COLO829 (cell line): ENCODE results near the gene CDCP2.

Source experiments
- DNase-seq: peaks from one replicate; pipeline ENCODE4 v3.0.0; 2012; ENCODE audit warnings: low spot score

Gene CDCP2

DNA sequence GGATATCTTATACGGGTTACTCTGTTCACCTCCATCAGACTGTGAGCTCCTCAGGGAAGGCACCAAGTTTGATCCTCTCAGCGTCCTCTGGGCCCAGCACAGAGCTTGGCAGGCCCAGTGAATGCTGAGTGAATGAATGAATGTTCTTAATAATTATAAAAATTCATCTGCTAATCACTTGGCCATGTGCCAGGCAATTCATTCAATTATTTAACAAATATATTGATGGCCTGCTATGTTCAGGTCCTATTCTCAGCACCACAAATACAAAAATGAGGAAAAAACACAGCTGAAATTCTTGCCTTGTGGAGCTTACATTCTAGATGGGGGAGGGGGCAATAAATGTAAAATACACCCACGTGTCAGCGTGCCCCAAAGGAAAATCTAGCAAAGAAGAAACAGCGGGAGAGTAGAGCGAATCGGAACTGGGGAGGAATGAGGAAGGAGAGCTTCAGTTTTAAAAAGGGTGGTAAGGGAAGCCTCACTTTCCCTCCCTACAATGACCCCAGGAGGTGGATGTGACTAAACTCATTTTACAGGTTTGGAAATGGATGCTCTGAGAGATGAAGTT lies 15.8 kb downstream of the CDCP2 start:
- no peak for DNase-seq

DNA sequence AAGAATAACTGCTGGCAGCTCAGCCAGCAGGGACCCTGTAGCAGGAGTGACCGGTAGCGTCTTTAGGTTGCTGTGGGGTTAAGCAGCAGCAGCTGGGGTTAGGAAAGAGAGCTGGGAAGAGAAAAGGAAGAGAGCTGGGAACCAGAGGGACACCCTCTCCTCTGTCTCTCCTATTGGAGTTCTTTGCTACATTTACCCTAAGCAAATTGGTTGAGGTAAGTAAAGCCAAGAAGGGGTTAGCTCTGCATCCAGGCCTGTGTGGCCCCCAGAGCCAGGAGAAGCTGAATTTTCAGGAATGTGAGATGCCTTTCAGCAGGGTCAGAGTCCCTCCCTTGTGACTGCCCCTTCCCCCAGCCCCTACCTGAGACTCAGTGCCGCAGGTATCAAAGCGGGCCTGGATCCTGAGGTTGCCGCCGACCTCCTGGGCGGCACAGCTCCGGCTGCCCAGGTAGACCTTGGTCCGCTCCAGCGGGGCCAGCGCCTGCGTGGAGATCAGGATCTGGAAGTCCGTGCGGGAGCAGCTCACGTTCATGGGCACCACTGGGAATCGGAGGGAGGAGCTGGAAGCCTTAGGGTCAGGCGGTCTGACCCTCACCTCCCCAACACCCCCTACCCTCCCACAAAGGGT lies 16.4 kb downstream of the CDCP2 start:
- DNase-seq, result no peak

DNA sequence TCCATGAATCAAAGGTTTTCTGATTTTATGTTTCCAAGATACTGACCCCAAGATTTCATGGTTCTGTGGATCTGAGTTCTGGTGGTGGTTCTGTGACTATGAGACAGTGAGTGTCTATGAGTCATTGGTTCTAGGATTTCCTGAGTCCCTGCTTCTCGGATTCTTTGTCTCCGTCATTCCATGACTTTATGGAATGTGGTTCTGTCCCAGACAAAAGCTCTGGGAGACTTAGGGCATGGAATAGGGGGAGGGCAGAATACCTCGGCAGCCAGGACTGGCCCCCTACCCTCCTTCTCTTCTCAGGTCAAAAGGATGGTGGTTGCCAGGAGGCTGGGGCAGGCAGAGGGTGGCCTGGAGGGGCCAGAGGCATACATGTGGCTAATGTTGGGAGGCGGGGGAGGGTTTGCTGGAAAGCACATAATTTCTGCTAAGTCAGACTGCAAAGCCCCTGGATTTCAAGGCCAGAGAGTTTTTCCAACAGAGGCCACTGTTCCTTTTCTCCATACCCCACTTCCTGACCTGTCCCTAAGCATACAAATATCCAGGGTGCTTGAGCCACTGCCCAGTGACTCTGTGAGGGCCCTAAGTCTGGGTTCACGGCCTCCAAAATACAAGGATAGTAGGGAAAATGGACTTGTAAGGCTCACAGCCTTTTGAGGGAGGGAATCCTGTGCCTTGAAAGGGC lies 17.2 kb downstream of the CDCP2 start:
- DNase-seq, result no peak

DNA sequence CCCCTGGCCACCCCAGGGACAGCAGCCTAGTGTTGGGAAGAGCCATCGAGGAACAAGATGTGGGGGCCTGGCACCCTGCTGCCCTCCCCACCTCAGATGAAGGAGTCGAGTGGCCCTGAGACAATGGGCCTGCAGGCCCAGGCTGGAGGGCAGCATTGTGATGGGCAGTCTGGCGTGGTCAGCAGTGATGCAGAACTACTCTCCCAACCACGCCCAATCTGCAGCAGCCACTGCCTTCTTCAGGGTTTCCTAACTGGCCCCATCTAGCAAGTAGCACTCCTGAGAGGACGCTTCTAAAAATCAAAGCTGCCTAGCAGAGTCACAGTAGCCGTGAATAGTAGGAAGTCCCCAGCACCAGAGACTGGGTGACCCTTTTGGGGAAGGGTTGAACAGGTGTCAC lies 18.5 kb downstream of the CDCP2 start:
- no peak for DNase-seq

DNA sequence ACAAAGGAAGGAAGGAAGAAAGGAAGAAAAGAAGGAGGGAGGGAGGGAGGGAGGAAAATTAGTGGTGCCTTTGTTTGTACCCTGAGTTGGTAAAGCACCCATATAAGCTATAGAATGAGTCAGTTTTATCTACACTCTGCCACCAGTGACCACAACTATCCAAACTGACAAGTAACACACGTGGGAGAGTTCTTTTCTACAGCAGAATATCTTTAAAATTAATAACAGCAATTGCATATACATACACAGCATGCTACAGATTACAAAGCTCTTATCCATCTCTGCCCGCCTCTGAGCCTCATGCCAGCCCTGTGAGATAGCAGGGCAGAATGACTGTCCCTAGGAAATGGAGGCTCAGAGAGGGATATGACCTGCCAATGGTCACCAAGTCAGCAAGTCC lies 20.3 kb downstream of the CDCP2 start:
- DNase-seq, result no peak

DNA sequence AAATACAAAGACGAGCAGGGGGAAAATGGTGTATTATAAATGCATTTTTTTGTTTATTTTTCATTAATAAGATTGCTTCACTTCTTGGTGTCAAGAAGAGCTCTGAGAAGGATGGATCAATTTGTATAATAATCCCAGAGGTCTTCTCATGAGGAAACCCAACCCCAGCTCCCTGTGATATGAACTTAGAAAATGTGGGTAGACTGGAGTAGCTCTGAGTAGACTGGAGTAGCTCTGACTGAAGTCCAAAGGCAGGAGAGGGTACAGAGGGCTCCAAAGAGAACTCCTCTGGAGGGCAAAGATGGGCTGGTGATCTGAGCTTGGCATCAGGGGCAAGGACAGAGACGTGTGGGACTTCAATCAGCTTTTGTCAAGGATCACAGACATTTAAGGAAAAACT lies 21.4 kb downstream of the CDCP2 start:
- DNase-seq, result no peak

DNA sequence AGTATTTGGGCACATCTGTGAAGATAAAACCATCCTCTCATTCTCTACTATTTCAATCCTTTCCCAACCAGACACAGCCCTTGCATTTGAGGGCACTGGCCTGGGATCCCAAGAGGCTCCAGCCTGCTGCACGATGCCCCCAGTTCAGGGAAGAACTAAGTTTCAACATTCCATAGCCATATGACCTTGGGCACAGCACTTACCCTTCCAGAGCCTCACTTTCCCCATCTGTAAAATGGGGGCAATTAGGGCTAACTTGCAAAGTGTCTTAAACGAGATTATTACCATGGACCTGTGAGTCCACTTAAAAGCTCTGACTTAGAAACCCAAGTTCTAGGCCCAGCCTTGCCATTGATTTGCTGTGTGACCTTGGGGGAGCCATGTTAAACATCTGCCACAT lies 22.9 kb downstream of the CDCP2 start:
- no peak for DNase-seq

DNA sequence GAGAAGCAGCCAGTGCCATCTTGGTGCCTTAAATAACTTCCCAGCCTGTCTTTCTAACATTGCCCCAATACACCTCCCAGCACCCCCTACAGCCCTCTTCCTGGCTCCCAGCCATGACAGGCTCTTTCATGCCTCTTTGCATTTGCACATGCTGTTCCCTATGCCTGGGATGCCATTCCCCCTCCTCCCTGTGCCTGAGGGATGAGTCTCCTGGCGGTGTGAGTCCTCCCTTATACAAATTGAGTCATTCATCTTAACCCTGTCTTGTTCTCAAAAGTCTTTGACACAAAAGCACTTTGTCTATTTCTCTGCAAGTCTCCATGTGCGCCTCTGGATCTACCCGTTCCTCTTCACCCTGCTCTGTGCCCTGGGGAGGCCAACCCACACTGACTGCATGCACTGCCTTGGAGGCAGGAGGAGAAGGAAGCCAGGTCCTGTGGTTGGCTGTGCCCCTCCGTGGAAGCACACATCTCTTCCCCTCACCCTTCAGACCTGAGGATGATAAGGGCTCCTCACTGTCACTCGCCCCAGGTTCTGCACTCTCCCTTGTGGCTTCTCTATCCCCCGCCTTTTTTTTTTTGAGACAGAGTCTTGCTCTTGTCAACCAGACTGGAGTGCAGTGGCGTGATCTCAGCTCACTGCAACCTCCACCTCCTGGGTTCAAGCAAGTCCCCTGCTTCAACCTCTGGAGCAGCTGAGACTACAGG lies 25.1 kb downstream of the CDCP2 start:
- DNase-seq, result no peak

DNA sequence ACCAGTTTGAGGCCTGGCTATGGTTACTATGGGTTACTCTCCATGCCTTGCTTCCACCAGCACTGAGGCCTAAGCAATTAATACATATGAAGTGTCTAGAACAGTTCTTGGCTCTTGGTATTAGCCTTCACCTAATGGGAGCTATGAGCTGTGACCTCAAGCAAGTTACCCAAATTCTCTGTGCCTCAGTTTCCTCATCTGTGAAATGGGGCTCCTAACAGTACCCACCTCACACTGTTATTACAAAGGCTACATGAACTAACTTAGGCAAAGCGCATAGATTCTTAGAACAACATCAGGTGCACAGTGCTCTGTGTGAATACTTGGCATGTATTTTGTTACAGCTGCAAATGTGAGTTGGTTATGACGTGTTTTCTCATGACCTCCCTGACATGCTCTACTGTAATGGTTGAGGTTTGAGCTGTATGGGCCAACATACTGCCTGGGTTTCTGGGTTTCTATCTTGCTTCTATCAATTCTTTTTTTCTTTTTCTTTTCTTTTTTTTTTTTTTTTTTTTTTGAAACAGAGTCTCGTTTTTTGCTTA lies 26.5 kb downstream of the CDCP2 start:
- DNase-seq, result no peak

DNA sequence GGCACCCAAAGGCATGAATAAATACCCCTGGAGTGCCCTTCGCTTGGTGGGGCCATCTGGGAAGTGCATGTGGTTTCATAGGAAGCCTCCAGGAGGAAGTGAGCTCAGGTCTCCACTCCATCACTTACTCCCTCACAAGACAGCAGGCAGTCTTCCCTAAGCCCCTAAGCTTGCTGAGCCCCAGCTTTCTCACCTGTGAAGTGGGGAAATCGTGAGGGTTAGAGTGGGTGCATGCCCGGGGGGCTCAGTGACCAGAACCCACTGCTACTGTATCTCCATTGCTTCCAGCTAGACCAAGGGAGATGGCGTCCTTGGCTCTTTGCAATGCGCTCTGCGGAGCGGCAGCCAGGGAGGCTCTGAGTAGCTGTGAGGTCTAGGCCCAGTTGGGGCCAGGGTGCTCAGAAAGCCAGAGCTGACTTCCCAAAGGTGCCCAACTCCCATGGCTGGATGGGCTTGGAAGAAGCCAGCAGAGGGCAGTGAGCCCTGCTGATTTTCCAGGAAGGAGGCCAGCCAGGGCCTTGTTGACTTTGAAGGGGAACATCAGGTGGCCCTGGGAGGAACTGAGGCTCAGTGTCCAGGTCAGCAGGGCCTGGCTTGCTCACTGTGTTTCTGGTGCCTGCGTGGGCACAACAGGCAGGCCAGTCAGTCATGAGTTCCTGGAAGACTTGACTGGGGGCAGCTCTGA lies 27.3 kb downstream of the CDCP2 start:
- no peak for DNase-seq

DNA sequence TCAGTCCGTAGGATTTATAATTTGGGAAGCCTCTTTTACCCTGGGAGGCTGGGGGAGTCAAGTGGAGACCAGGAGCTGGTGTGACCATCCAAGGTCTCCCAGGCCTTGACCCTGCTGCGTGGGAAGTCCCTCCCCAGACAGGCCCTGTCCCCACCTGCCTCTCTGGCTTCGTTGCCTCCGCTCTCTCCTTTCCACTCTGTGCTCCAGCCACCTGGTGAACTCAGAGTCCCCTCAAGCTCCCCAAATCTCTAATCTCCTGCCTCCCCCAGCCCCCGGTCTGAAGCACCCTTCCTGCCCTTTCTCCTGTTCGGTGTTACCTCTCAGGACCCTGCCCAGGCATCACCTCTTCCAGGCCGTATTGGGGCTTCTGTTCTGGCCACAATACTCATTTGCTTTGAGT lies 27.9 kb downstream of the CDCP2 start:
- no peak for DNase-seq

DNA sequence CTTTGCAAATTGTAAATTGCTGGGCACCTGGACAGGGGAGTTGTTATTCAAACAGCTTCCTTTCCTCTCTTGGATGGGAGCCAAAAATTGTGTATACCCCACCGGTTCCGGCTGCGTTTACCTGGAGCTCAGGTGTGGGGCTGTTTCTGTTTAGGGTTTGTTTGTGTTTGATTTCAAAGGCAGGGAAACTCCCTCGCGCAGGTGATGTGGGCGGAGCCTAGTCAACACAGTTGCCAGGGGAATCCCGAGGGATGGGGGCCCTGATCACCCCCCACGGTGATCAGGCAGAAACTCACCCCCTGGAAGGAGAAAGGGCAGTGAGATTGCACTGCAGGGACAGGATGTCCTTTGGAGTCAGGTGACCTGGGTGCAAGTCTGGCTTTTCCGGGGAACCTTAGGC lies 28.3 kb downstream of the CDCP2 start:
- no peak for DNase-seq

DNA sequence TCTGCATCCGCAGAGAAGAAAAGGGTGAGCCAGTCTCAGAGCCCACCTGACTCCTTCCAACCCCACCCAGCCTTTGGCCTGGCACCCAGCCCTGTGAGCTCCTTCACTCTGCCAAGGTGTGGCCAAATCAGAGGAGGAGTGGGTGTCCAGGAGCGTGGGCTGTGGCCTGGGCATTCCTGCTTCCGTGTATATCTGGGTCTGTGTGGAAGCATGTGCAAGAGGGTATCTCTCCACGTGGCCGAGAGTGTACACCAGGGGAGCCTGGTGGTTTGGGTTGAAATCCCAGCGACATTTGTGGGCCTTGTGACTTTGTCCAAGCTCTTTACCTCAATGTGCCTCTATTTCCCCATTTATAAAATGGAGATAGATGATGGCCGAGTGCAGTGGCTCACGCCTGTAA lies 29.8 kb downstream of the CDCP2 start:
- DNase-seq, result no peak

DNA sequence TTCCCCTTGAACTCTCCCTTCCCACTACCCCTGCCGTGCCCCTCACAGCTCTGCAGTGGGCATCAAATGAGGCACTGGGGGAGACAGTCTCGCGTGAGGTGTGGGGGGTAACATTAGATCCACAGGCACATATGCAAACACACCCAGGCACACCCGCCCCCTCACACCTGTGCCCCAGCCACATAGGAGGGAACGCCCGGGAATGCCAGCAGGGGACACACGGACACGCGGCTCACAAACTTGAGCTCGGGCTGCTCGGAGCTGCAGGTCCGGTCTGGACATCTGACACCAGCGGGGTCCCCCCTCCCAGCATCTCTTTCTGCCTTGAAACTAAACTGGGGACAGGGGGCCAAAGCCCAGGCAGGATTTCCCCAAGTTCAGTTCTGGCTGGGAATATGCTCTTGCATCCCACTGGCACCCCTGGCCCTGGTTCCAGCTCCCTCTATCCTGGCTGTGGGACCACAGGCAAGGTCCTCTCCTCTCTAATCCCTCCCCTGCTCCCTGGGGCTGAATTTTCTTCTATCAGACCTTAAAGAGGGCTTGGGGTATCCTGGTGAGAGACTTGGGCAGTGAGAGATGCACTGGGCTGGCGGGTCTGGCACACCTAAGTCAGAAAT lies 30.6 kb downstream of the CDCP2 start:
- no peak for DNase-seq

DNA sequence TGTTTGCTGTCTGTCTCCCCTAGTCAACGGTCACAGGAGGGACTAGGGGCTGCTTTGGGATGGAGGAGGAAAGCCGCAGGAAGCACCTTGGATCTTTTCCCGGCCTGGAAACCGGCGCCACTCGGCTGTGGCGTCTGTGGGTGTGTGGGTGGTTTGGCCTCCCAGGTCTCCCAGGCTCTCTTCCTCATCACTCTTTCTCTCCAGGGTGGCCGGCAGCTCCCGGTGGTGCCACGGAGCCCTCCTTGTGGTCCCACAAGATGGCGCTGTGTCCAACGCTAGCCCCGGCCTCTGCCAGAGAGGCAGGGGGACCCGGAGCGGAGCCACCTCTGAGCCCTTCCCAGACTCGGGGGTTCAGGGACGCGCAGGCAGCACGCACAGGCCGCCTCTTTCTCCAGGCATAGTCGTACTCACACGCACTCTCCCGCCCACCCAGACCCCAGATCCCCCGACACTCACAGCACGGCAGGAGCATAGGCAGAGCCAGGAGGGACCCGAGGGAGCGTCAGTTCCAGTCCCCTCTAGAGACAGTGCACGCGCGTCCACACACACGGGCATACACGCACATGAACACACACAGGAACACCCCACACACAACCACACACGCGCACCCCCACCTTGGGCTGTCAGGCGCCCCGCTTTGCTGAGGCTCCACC lies 31.2 kb downstream of the CDCP2 start:
- DNase-seq, result peak; percentile 57

DNA sequence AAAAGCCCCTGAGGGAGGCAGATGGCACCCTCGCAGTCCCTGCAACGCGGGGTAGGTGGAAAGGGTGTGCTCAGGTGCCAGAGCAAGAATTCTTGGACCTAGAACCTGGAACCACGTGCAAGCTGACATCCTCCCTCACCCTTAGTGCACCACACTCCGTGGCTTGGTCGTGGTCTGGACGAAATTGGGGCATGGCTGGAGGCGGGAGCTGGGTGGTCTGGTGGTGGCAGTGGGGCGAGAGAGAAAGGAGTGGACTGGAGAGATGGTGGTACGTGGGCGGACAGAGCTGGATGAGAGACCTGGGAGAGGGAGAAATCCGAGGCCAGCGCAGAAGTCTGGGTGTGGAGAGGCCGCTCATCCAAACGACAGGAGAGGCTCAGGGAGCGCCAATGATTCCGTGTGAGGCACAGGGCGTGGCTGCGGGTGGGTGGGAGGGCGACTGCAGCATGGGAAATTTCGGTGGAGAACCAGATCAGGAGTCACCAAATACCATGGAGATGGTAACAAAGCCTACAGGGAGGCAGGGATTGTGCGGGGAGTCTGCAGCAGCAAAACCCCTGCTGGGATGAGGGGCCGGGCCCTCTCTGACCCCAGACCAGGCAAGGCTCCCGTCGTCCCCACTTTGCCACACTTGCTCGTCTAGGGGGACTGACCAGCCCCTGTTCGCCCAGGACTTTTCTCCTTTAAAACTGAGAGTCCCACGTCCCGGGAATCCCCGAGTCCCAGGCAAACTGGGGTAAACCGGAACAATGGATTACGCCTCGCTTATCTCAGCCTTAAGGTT lies 31.9 kb downstream of the CDCP2 start:
- no peak for DNase-seq

DNA sequence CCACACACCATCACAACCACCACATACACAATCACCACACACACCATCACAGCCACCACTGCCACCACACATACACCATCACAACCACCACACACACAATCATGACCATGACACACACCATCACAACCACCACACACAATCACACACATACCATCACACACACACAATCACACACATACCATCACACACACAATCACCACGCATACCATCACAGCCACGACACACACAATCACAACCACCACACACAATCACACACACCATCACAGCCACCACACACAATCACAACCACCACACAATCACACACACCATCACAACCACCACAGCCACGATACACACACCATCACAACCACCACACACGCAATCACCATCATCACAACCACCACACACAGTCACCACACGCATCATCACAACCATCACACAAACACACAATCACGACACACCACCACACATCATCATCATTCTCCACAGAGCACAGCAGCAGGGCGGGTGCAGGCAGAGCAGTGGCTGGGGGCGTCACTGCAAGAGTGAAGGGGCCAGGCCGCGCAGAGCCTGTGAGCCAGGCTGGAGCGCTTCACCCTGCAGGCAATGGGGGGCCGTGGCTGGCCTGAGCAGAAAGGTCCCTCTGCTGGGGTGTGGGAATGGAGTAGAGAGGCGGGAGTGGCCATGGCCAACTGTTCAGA lies 32.6 kb downstream of the CDCP2 start:
- DNase-seq, result no peak

DNA sequence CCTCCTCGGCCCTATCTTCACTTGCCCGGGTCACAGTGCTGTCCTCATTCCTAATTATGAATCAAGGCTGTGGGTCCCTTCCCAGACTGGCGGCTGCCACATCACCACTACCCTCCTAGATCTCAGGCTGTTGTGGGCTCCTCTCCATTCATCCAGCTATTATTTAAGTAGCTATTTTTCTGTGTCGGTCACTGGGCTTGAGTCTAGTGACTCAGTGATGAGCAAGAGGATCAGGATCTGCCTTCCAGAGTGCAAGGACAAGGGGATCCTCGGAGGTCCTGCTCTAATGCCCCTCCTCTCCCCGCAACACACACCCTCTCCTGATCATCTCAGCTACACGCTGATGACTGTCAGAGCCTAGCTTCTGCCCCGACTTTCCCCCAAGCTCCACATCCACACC lies 34.1 kb downstream of the CDCP2 start:
- no peak for DNase-seq

DNA sequence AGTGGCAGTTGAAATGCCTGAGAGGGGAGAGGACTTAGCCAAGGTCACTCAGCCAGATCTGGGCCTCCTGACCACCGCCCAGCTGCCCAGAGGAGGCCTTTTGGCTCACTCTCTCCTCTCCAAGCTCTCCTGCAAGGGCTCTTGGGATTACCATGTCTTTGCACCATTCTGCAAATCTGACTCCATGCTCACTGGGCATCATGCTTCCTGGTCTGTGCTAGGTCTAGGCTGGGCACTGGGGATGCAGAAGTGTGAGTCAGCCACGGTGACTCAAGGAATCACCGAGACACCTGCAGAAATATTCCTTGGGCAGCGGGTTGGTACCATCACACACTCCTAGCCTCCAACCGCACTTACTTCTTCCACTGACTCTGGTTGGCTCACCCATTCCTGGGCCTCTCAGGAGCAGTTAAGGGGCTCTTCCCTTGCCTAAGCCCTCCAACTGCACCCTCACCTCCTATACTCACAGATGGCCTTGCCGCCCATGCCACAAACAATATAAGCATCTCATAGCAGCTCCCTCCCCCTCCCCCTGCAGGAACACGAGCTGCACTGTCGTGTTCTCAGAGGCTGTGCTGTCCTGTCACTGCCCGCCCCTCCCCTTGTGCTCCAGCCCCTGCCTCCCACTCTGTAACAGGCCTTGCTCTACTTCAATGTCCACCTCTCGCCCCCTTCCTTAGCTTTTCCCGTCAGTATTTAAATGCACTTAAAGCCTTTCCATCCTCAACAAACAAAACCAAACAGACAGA lies 34.8 kb downstream of the CDCP2 start:
- no peak for DNase-seq
